Stimulated activated CD4-positive, alpha-beta T cell treated with anti-CD3 and anti-CD28 coated beads, TNF-alpha, amount 100 ng/mL, for 48 hours (primary cell): Measurements from ENCODE around the gene ARHGAP4.

Experiments
- DNase-seq, 3 donors: peaks; one replicate each; pipeline ENCODE4 v3.0.0-alpha.2; 2020; ENCODE audit warnings: low read depth in 3 of 3

The ARHGAP4 gene

GRCh38 chrX:153882086-153882498, 44.0 kb downstream of the ARHGAP4 start:
- DNase-seq, result no peak

GRCh38 chrX:153881281-153881680, 44.8 kb downstream of the ARHGAP4 start:
- no peak for DNase-seq

- DNase-seq, result no peak
These were observed 45.6 kb downstream of the ARHGAP4 start for GRCh38 chrX:153880440-153880815.

GRCh38 chrX:153879741-153880439, 46.2 kb downstream of the ARHGAP4 start:
- DNase-seq, result no peak

DNA sequence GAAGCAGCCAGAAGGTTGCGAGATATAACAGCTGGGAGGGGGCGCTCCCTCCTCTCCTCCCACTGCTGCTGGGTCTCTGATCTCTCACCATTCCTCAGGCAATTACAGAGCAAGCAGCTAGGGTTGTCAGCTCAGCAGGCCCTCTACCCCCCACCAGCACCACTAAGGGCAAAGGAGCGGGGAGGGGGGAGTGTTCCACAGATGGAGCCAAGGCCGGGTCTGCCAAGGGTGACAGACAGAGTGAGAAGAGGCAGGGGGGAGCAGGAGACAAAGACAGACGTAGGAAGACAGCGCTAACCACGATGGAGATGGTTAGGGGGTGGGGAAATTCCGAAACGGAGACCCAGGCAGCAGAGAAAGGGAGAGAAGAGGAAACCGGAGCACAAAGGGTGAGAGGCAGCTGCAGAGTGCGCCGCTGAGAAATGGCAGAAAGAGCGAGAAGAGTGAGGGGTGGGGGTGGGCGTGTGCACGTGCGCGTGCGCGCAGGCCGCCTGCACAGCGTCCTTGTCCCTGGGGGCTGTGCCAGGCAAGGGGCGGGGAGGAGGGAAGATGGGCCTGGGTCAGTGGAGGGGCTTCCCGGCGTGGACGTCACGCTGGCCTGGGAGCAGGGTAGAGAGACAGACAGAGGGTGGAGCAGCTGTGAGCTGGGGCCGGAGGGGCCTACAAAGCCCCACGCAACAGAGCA, 47.0 kb downstream of the ARHGAP4 start:
- no peak for DNase-seq

GRCh38 chrX:153878345-153878744, 47.7 kb downstream of the ARHGAP4 start:
- DNase-seq, result no peak

- no peak for DNase-seq
These were observed 48.3 kb downstream of the ARHGAP4 start for GRCh38 chrX:153877571-153878261.

DNA sequence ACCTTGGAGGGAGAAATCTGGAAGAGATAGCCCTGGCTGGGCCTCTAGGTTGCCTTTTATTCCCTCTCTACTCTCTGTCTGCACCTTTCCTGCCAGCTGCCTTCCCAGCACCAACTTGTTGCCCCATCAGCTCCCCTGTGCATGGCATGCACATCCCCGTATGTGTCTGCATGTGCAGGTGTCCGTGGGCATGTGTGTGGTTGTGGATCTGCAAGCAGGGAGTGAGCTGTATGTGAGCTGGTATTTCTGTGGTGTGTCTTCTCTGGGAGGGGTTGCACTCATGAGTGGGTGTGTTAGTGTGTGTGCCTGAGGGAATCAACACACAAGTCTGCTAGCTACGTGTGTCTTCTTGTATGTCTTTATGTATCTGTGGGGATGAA, 50.0 kb downstream of the ARHGAP4 start:
- DNase-seq, result no peak

- DNase-seq, result peak; percentile 19 to 54 (median 39)
These were observed 50.5 kb downstream of the ARHGAP4 start for GRCh38 chrX:153875391-153876111.

DNA sequence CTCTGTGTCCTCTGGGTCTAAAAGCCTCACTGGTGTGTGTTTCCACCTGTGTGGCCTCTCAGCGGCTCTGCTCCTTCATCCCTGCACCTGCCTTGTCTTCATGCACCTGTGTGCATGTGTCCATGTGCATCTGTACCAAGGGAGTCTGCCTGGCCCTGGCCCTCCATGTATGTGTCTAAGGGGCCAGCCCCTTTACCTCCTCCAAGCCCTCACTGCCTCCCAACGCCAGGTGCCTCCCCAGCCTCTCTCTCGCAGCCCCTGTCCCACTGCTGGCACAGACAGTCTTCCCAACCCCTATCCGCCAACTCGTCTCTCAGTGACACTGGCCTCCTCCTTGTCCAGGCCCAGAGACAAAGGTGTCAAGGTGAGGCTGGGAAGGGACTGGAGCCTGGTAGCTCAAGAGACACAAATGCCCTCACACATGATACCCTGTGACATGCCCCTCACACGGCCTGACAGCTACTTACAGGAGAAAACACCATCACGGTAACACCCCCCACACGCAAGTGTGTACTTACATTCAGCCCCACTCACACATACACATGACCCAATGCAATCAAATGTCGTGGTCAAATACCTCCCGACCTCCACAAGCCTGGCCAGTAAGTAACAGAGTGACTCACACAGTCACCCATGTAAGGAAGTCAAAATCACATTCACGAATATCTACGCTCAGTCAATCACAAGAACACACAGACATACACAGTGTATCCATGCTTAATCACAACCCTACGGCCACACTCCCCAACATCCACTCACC, 51.5 kb downstream of the ARHGAP4 start:
- no peak for DNase-seq

DNA sequence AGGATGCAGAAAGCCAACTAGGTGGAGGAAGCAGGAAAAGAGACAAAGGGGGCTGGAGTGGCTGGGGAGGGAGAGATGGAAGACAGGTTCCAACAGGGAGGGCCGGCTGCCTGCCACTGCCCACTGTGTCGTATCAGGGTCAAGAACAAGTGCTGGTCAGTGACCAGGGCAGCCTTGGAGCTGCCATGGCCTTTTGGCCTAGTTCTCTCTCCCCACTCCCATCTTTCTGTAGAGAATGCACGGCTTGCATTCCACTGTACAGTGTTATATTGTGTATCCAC, 52.0 kb downstream of the ARHGAP4 start:
- DNase-seq, result no peak

DNA sequence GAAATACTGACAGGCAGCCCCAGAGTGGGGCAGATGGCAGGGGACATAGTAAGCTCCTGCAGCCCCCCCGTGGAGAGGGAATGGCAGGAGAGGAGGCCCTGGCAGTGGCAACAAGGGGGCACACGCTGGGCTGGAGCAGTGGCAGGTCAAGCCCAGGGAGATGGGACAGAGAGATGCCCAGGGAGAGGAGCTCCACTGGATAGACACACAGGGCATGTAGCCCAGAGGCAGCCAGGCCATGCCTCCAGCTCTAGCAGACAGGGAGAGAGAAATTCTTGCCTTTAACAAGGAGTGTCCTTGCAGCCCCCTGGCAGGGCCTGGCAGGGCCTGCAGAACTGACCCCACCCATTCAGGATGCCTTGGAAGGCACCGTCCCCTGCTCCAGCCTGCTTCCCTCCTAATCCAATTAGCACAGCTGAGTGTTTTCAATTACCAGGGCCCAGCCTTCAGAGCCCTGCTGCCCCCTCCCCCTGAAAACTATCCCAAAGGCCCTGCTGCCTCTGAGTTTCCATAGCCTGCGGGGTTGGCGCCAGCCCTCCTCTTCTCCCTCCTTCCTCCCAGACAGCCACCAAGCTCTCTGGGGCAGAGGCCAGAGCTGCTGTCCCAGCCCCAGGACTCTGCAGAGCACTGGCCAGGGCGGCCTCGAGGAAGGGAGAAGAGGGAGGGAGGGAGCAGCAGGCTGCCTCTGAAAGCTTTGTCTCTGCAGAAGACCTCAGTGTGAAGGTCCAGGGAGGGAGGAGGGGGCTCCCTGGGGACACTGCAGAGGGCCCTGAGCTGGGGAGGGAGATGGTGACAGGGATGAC, 52.6 kb downstream of the ARHGAP4 start:
- no peak for DNase-seq

DNA sequence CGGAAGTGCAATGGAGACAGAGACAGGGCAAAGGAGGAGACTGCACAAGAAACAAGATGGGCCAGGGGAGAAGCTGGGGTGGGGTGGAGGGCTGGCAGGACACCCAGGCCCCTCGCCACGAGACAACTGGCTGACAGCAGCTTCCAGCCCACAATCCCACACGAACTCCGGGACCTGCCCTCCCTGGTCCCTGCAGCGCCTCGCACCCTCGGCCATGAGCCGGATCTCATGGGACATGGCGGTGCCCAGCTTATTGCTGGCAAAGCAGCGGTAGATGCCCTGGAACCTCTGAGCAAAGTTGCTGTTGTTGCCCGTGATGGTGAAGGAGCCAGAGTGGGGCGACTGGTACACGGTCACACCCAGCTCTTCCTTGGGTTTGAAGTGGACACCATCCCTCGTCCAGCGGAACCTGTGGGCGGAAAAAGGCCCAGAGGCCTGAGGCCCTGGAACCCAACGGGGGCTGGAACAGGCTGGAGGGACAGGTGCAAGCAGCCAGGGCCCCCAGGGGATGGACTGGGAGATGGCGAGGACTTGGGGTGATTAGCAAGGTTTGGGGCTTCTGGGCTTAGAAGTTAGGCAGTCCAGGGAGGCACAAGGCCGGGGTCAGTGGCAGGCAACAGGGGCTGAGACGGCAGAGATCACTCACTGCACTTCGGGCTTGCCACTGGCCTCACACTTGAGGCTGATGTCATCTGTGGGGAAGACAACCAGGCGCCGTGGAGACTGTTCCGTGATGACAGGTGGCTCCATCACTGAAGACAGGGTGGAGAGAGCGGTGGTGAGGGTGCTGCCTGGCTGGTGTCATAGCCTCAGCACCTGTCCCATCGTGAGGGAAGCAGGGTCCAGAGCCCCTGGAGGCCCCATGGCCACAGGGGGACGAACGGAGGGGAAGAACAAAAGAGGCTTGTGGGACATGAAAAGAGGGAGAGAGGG, 53.9 kb downstream of the ARHGAP4 start:
- no peak for DNase-seq

DNA sequence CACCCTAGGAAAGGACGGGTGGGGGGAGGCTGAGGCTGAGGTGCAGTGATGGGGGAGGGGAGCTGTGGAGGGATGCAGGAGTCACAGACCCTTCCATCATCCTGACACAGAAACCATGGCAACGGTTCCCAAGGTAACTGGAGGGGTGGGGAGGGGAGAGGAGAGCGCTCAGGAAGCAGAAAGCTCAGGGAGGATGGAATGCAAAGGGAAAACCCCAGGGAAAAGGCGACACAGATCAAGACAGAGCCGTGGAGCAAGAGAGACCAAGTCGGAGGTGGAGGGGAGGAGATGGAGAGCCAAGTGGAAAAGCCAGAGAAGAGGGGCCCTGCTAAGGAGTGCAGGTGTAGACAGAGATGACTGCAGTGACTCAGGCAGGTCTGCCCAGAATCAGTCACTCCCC, 54.6 kb downstream of the ARHGAP4 start:
- DNase-seq, result no peak

- no peak for DNase-seq
These were observed 55.2 kb downstream of the ARHGAP4 start for GRCh38 chrX:153870791-153871360.

DNA sequence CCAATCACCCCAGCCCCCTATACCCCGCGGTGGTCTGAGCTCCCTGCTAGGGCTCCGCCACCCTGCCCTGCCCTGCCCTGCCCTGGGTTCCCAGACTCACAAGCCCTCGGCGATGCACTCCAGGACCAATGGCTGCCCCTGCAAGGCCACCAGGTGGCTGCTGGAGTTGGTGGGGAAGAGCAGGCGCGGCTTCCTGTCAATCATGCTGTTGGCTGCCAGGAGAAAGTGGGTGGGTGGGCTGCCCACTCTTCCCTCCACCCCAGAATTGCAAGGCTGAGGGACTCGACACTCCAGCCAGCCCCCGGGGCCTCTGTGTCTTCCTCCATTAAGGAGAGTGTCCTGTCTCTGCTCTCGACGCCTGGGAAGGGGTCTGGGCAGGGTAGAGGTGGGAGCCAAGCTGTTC, 55.8 kb downstream of the ARHGAP4 start:
- no peak for DNase-seq

DNA sequence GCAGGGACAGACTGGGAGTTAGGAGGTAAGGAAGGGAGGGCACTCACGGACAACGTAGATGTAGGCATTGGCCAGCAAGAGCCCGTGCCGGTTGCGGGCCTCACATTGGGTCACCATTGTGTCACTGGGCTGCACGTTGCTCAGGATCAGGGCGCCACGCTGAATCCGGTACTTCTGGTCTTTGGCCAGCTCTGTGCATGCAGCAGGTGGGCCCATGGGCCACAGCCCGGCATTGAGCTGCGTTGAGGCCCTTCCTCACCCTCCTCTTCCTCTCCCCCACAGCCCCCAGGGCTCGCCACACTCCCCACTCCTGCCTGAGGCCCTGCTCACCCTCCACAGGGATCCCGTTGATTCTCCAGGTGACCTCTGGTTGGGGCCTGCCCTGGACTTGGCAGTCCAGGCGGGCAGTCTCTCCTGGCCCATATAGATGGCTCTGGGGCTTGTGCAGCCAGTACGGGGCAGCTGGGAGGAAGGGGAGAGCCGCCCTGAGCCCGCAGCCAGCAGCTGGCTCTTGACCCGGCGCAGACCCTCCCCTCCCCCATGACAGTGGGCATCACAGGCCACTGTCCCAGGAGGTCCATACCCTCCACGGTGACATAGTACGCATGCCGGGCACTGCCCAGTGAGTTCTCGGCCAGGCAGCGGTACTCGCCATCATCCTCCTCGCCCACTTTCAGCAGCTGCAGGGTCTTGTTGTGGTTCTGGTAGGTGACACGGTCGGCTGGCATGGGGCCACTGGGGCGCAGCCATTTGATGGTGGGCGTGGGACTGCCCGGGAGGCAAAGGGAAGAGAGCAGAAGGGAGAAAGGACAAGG, 56.4 kb downstream of the ARHGAP4 start:
- no peak for DNase-seq

GRCh38 chrX:153868576-153869472, 57.2 kb downstream of the ARHGAP4 start:
- DNase-seq, result no peak
